CD14-positive monocyte (primary cell): Measurements from ENCODE around the gene MOCOS. TPM values are rescaled to one million over a fixed set of nuclear protein-coding genes. Genes with fewer than 3 reads are reported as not detected.

Source experiments
- DNase-seq, 3 donors: peaks; one replicate each; pipeline ENCODE4 v3.0.0-alpha.2; 2011 to 2022
- H2AFZ ChIP-seq: 2 replicates; pipeline ENCODE4 v1.6.0; 2012; ENCODE audit warnings: mild to moderate bottlenecking, low read depth, low read length, inconsistent platforms; ENCODE audit not compliant: insufficient read depth, poor library complexity, severe bottlenecking
- H3K27ac ChIP-seq, 2 donors: 1 replicate in 1 of 2; 2 replicates in 1 of 2; pipeline ENCODE4 v1.5.1; 2012 to 2013; ENCODE audit warnings: low read length in 2 of 2, control low read depth in 1 of 2, inconsistent platforms in 1 of 2, low read depth in 1 of 2, mild to moderate bottlenecking in 1 of 2
- H3K27me3 ChIP-seq, 2 donors: one replicate each; pipeline versions ENCODE4 v1.6.0 to v1.6.1; 2011 to 2013; ENCODE audit warnings: low read length in 2 of 2; ENCODE audit not compliant: control insufficient read depth in 2 of 2, insufficient read depth in 2 of 2
- H3K36me3 ChIP-seq, 2 donors: replicated peaks in 1 of 2; 1 replicate in 1 of 2; 2 replicates in 1 of 2; pipeline versions ENCODE4 v1.5.1 to v1.6.1; 2012 to 2013; ENCODE audit warnings: low read length in 2 of 2, control low read depth in 1 of 2, inconsistent platforms in 1 of 2, mild to moderate bottlenecking in 1 of 2; ENCODE audit not compliant: insufficient read depth in 2 of 2, control insufficient read depth in 1 of 2
- H3K4me1 ChIP-seq, 2 donors: 1 replicate in 1 of 2; 2 replicates in 1 of 2; pipeline versions ENCODE4 v1.5.1 to v1.6.1; 2012 to 2013; ENCODE audit warnings: low read length in 2 of 2, control low read depth in 1 of 2, inconsistent platforms in 1 of 2, mild to moderate bottlenecking in 1 of 2, moderate library complexity in 1 of 2; ENCODE audit not compliant: insufficient read depth in 2 of 2, control insufficient read depth in 1 of 2
- H3K4me2 ChIP-seq: replicated peaks from 2 replicates; pipeline ENCODE3; 2012; ENCODE audit warnings: low read length, moderate library complexity, mild to moderate bottlenecking; ENCODE audit not compliant: poor library complexity, severe bottlenecking; ENCODE audit errors: extremely low read depth
- H3K4me3 ChIP-seq, 3 experiments: fragments of 200-600 bp in 1 of 3; sonication (generic) in 1 of 3; replicated peaks in 1 of 3; 1 replicate in 2 of 3; 2 replicates in 1 of 3; pipeline ENCODE4 v1.5.1; 2011 to 2013; ENCODE audit warnings: low read length in 3 of 3, mild to moderate bottlenecking in 3 of 3, control low read depth in 2 of 3, low read depth in 2 of 3, inconsistent platforms in 1 of 3, moderate library complexity in 1 of 3
- H3K79me2 ChIP-seq: 2 replicates; pipeline ENCODE4 v1.6.0; 2012; ENCODE audit warnings: mild to moderate bottlenecking, control low read depth, inconsistent platforms, low read length, moderate library complexity; ENCODE audit not compliant: insufficient read depth
- H3K9ac ChIP-seq: 2 replicates; pipeline ENCODE4 v1.6.0; 2017; ENCODE audit warnings: low read length, mild to moderate bottlenecking; ENCODE audit not compliant: insufficient read depth, poor library complexity, severe bottlenecking
- H3K9me3 ChIP-seq, 2 donors: replicated peaks in 1 of 2; 1 replicate in 1 of 2; 2 replicates in 1 of 2; pipeline versions ENCODE4 v1.5.1 to v1.6.1; 2012 to 2013; ENCODE audit warnings: low read length in 2 of 2, control low read depth in 1 of 2; ENCODE audit not compliant: control insufficient read depth in 1 of 2, insufficient read depth in 1 of 2
- H4K20me1 ChIP-seq: 2 replicates; pipeline ENCODE4 v1.6.0; 2012; ENCODE audit warnings: mild to moderate bottlenecking, low read length, control low read depth, moderate library complexity; ENCODE audit not compliant: insufficient read depth
- H3K27ac Mint-ChIP-seq, 7 donors: one replicate each; pipeline ENCODE4 v1.8.0; 2020; ENCODE audit warnings: mild to moderate bottlenecking in 7 of 7, mixed read lengths in 7 of 7, moderate library complexity in 6 of 7, inconsistent platforms in 2 of 7
- H3K27me3 Mint-ChIP-seq, 3 donors: one replicate each; pipeline ENCODE4 v1.8.0; 2021 to 2022; ENCODE audit warnings: low read depth in 3 of 3, mild to moderate bottlenecking in 3 of 3, mixed read lengths in 3 of 3, moderate library complexity in 3 of 3, inconsistent platforms in 1 of 3
- H3K36me3 Mint-ChIP-seq, 2 donors: one replicate each; pipeline ENCODE4 v1.8.0; 2020; ENCODE audit warnings: mixed read lengths in 2 of 2, inconsistent platforms in 1 of 2, mild to moderate bottlenecking in 1 of 2
- H3K4me1 Mint-ChIP-seq: one replicate; pipeline ENCODE4 v1.8.0; 2020; ENCODE audit warnings: mild to moderate bottlenecking, mixed read lengths
- H3K4me3 Mint-ChIP-seq, 2 donors: one replicate each; pipeline ENCODE4 v1.8.0; 2020; ENCODE audit warnings: mild to moderate bottlenecking in 2 of 2, mixed read lengths in 2 of 2, moderate library complexity in 1 of 2
- H3K9me3 Mint-ChIP-seq, 7 donors: one replicate each; pipeline ENCODE4 v1.8.0; 2020 to 2022; ENCODE audit warnings: mixed read lengths in 7 of 7, mild to moderate bottlenecking in 6 of 7, moderate library complexity in 6 of 7, inconsistent platforms in 2 of 7
- CTCF ChIP-seq: fragments of 200-600 bp; IDR thresholded peaks from one replicate; pipeline ENCODE4 v1.8.0; 2022; ENCODE audit warnings: antibody characterized with exemption, mild to moderate bottlenecking
- WGBS: methylation state at CpG from one replicate; pipeline ENCODE4 v1.1.5; 2013; ENCODE audit warnings: missing lambda C conversion rate; ENCODE audit not compliant: insufficient coverage; 5-methylcytosine and 5-hydroxymethylcytosine counted together
- intact Hi-C, 2 donors: fragments of 100-400 bp; cut with micrococcal nuclease; formaldehyde crosslinking; loops; one replicate each; pipeline versions ENCODE4 v1.15.0 to v1.15.1; 2023
- polyA plus RNA-seq, 3 donors: library from polyadenylated mRNA; depleted of rRNA in 1 of 3; unstranded in 2 of 3; stranded (reverse) in 1 of 3; fragments of 300-500 nt in 2 of 3; fragments of >200 nt in 1 of 3; fragmentation: Illumina TruSeq in 2 of 3; gene quantifications; 1 replicate in 2 of 3; 2 replicates in 1 of 3; pipeline ENCODE4 v1.2.3, GENCODE V29; 2012 to 2021

The MOCOS gene
- polyA plus RNA-seq, 3 donors: 0.03 to 0.05 TPM; not detected in 1

DNA sequence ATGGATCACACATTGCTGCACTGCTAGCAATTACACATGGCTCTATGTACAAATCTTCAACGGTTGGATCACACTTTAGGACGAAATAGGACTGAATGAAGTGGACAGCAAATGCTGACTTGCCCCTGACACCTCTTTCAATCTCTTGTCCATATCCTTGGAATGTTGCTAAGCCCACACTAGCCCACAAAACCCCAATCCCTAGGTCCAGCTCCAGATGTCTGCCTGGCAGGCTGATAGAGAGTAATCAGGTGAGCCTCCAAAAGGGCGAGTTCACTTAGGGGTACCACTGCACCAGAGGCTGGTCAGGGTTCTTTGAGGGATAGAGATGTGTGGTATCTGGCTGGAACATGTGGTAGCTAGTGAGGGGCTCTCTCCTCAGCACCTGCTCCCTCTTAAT lies 91.7 kb downstream of the MOCOS start:
- intact Hi-C loops: no loop called here
- peaks cover 6 to 8% of the 10 kb centered on the region in 2 donors for H3K27me3 ChIP-seq

GRCh38 chr18:36281936-36282335 lies 94.6 kb downstream of the MOCOS start:
- Histone ChIP-seq H3K27me3 (peaks cover 6 to 8% of the 10 kb centered on the region in 2 donors), H3K9me3 (no peaks in the 10 kb centered on the region), H3K27ac (no peak overlapping the region), H2AFZ (no peak overlapping the region), H3K4me3 (no peak overlapping the region), H3K36me3 (no peaks in the 10 kb centered on the region), H4K20me1 (no peaks in the 10 kb centered on the region), H3K4me2 (no peak overlapping the region), H3K9ac (no peak overlapping the region), H3K79me2 (no peaks in the 10 kb centered on the region), H3K4me1 (no peaks in the 10 kb centered on the region)
- H3K36me3 Mint-ChIP-seq: no peaks in the 10 kb centered on the region
- WGBS: 75% methylated on average over 1 of the region's 3 CpGs
- H3K27ac Mint-ChIP-seq: no peak overlapping the region
- intact Hi-C loops: loop anchor here (5.0 to 10.0 kb wide), 4 partner anchors 180 to 527 kb away; no protein-coding TSS in a partner anchor
- no peaks in the 10 kb centered on the region for H3K9me3 Mint-ChIP-seq
- H3K4me3 Mint-ChIP-seq: no peak overlapping the region
- no peak for TF ChIP-seq CTCF
- peaks cover 7 to 24% (median 18%) of the 10 kb centered on the region in 3 donors for H3K27me3 Mint-ChIP-seq
- no peak for DNase-seq
- H3K4me1 Mint-ChIP-seq: no peaks in the 10 kb centered on the region

More for the DNA sequence above, 91.7 kb downstream of the MOCOS start:
- Mint-ChIP-seq H3K36me3 (no peaks in the 10 kb centered on the region), H3K9me3 (peaks cover 0 to 2% (median 0%) of the 10 kb centered on the region in 7 donors), H3K27ac (no peak overlapping the region), H3K4me1 (no peaks in the 10 kb centered on the region), H3K4me3 (no peak overlapping the region), H3K27me3 (peaks cover 13 to 36% (median 15%) of the 10 kb centered on the region in 3 donors)
- Histone ChIP-seq H2AFZ (no peak overlapping the region), H3K4me2 (no peak overlapping the region), H3K36me3 (no peaks in the 10 kb centered on the region), H3K9me3 (no peaks in the 10 kb centered on the region), H4K20me1 (no peaks in the 10 kb centered on the region), H3K27ac (no peak overlapping the region), H3K4me3 (no peak overlapping the region), H3K79me2 (no peaks in the 10 kb centered on the region), H3K9ac (no peak overlapping the region), H3K4me1 (no peaks in the 10 kb centered on the region)
- no peak for TF ChIP-seq CTCF
- DNase-seq: no peak
- 87% methylated on average over 2 of the region's 3 CpGs for WGBS
